ENCODE data around the gene STXBP6. TPM values are rescaled to one million over a fixed set of nuclear protein-coding genes. Genes with fewer than 3 reads are reported as not detected.
A peak's percentile ranks its signal among the peaks of the same experiment; 100 is the strongest.

The STXBP6 gene
- polyA plus RNA-seq, 1 donor (not counting 4 experiments of a cell fraction or from before 2014, with no cell fraction given), result 1.4 TPM

GRCh38 chr14:24943024-24943423 lies 106.9 kb downstream of the STXBP6 start:
- no peak overlapping the region for H3K9ac ChIP-seq (ENCODE audit: control insufficient read depth, extremely low read depth, insufficient read depth, low read length)
- H3K4me3 ChIP-seq (ENCODE audit: control insufficient read depth in 2 of 3, extremely low read depth in 1 of 3, insufficient read depth in 2 of 3, low read depth in 1 of 3, low read length in 3 of 3), result no peak overlapping the region
- no peaks in the 10 kb centered on the region for H3K36me3 ChIP-seq (ENCODE audit: control insufficient read depth in 2 of 2, extremely low read depth in 1 of 2, insufficient read depth in 2 of 2, low read length in 2 of 2)
- no peak overlapping the region for H3K27ac ChIP-seq (ENCODE audit: control insufficient read depth, insufficient read depth, low read length)
- dilution Hi-C loops (cut with MboI; ENCODE audit: extremely low pct_ligation_motif_present, low sequenced_read_pairs), result no loop called here
- peak overlapping the region; percentile 21 for H2AFZ ChIP-seq (ENCODE audit: control insufficient read depth, low read length)
- H4K20me1 ChIP-seq (ENCODE audit: control insufficient read depth, extremely low read depth, insufficient read depth, low read length), result no peaks in the 10 kb centered on the region
- DNase-seq (ENCODE audit: low read depth, low spot score) (no peak), FAIRE-seq (no peak)
- H3K27me3 ChIP-seq (ENCODE audit: control insufficient read depth, extremely low read depth, insufficient read depth, low read length), result no peaks in the 10 kb centered on the region
- no peak overlapping the region for H3K4me2 ChIP-seq (ENCODE audit: control insufficient read depth, extremely low read depth, insufficient read depth, low read depth, low read length)
- no peaks in the 10 kb centered on the region for H3K9me3 ChIP-seq (ENCODE audit: control insufficient read depth, low read depth, low read length)
- no peaks in the 10 kb centered on the region for H3K9me1 ChIP-seq (ENCODE audit: control insufficient read depth, extremely low read depth, insufficient read depth, low read length)
- no peaks in the 10 kb centered on the region for H3K4me1 ChIP-seq (ENCODE audit: control insufficient read depth, extremely low read depth, insufficient read depth, low read length)
- H3K79me2 ChIP-seq (ENCODE audit: control insufficient read depth, insufficient read depth, low read length), result no peaks in the 10 kb centered on the region
- TF ChIP-seq, protein P1, sequence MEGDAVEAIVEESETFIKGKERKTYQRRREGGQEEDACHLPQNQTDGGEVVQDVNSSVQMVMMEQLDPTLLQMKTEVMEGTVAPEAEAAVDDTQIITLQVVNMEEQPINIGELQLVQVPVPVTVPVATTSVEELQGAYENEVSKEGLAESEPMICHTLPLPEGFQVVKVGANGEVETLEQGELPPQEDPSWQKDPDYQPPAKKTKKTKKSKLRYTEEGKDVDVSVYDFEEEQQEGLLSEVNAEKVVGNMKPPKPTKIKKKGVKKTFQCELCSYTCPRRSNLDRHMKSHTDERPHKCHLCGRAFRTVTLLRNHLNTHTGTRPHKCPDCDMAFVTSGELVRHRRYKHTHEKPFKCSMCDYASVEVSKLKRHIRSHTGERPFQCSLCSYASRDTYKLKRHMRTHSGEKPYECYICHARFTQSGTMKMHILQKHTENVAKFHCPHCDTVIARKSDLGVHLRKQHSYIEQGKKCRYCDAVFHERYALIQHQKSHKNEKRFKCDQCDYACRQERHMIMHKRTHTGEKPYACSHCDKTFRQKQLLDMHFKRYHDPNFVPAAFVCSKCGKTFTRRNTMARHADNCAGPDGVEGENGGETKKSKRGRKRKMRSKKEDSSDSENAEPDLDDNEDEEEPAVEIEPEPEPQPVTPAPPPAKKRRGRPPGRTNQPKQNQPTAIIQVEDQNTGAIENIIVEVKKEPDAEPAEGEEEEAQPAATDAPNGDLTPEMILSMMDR (optimal IDR thresholded peaks at IDR 0.05 in 1 of 3, IDR thresholded peaks at IDR 0.05 in 1 of 3, conservative IDR thresholded peaks at IDR 0.05 in 1 of 3; ENCODE audit: extremely low read depth in 1 of 3, insufficient read depth in 2 of 3, low read length in 3 of 3), result no peak
- no peak for TF ChIP-seq EZH2 (IDR thresholded peaks at IDR 0.05; ENCODE audit: low read length)

DNA sequence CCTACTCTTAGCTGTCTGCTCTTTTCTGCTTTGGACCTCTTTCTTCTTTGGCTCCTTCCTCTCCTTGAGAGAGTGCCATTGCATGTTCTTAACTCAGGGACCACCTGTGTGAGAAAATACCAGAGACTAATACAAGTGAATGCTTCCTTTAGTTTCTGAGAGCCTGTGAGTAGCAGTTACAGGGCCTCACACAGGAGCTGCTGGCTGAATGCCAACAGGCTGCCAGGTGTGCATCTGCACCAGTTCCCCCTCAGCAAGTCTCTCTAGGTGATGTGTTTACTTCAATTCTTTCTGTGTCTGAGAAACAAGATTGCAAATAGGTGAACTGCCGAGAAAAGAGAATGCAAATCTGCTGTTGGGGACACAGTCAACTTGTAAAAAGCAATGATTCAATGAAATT lies 108.2 kb downstream of the STXBP6 start:
- H3K9me1 ChIP-seq (ENCODE audit: control insufficient read depth, extremely low read depth, insufficient read depth, low read length), result no peaks in the 10 kb centered on the region
- no peak for TF ChIP-seq EZH2 (IDR thresholded peaks at IDR 0.05; ENCODE audit: low read length)
- TF ChIP-seq, protein P1 (optimal IDR thresholded peaks at IDR 0.05 in 1 of 3, IDR thresholded peaks at IDR 0.05 in 1 of 3, conservative IDR thresholded peaks at IDR 0.05 in 1 of 3; ENCODE audit: extremely low read depth in 1 of 3, insufficient read depth in 2 of 3, low read length in 3 of 3), result no peak
- DNase-seq (ENCODE audit: low read depth, low spot score), result no peak
- H3K27me3 ChIP-seq (ENCODE audit: control insufficient read depth, extremely low read depth, insufficient read depth, low read length), result no peaks in the 10 kb centered on the region
- H3K4me1 ChIP-seq (ENCODE audit: control insufficient read depth, extremely low read depth, insufficient read depth, low read length), result no peaks in the 10 kb centered on the region
- H3K27ac ChIP-seq (ENCODE audit: control insufficient read depth, insufficient read depth, low read length), result no peak overlapping the region
- no peaks in the 10 kb centered on the region for H4K20me1 ChIP-seq (ENCODE audit: control insufficient read depth, extremely low read depth, insufficient read depth, low read length)
- H3K9ac ChIP-seq (ENCODE audit: control insufficient read depth, extremely low read depth, insufficient read depth, low read length), result no peak overlapping the region
- no peaks in the 10 kb centered on the region for H3K79me2 ChIP-seq (ENCODE audit: control insufficient read depth, insufficient read depth, low read length)
- H3K4me2 ChIP-seq (ENCODE audit: control insufficient read depth, extremely low read depth, insufficient read depth, low read depth, low read length), result no peak overlapping the region
- no peaks in the 10 kb centered on the region for H3K36me3 ChIP-seq (ENCODE audit: control insufficient read depth in 2 of 2, extremely low read depth in 1 of 2, insufficient read depth in 2 of 2, low read length in 2 of 2)
- dilution Hi-C loops (cut with MboI; ENCODE audit: extremely low pct_ligation_motif_present, low sequenced_read_pairs), result no loop called here
- FAIRE-seq, result no peak
- H3K9me3 ChIP-seq (ENCODE audit: control insufficient read depth, low read depth, low read length), result no peaks in the 10 kb centered on the region
- no peak overlapping the region for H2AFZ ChIP-seq (ENCODE audit: control insufficient read depth, low read length)
- no peak overlapping the region for H3K4me3 ChIP-seq (ENCODE audit: control insufficient read depth in 2 of 3, extremely low read depth in 1 of 3, insufficient read depth in 2 of 3, low read depth in 1 of 3, low read length in 3 of 3)
